ENCODE data around the gene EID3. TPM values are rescaled to one million over a fixed set of nuclear protein-coding genes. Genes with fewer than 3 reads are reported as not detected.
"Not testable (repeated sequence)": the region's sequence is repeated elsewhere in the genome, so short reads cannot be mapped to it uniquely, and the experiment has no call there.

The EID3 gene
- total RNA-seq, 2 donors from 2014 or later = 2.9 to 4.6 TPM

GRCh38 chr12:104291867-104292524 is 11.5 kb upstream of the EID3 start:
- Histone ChIP-seq H3K4me1 (peaks cover 16% of the 10 kb centered on the region), H3K27me3 (no peaks in the 10 kb centered on the region), H3K4me3 (no peak overlapping the region), H3K9me3 (no peaks in the 10 kb centered on the region), H3K36me3 (replicated peaks in 1 of 2; ENCODE audit: insufficient read depth in 1 of 2, low read depth in 2 of 2) (no peaks in the 10 kb centered on the region), H3K27ac (no peak overlapping the region)
- TF ChIP-seq CTCF (IDR thresholded peaks at IDR 0.05) (no peak), POLR2A (IDR thresholded peaks at IDR 0.05) (no peak)
- intact Hi-C loops (cut with DNase I) = no loop called here
- WGBS, 2 donors = 83 to 85% methylated on average over 5 of the region's 5 CpGs
- no peak for DNase-seq
- ATAC-seq = no peak

- Histone ChIP-seq H3K27me3 (no peaks in the 10 kb centered on the region), H3K4me1 (peaks cover 12% of the 10 kb centered on the region), H3K36me3 (replicated peaks in 1 of 2; ENCODE audit: insufficient read depth in 1 of 2, low read depth in 2 of 2) (no peaks in the 10 kb centered on the region), H3K27ac (no peak overlapping the region), H3K9me3 (no peaks in the 10 kb centered on the region), H3K4me3 (no peak overlapping the region)
- intact Hi-C loops (cut with DNase I) = no loop called here
- TF ChIP-seq POLR2A (IDR thresholded peaks at IDR 0.05) (no peak), CTCF (IDR thresholded peaks at IDR 0.05) (no peak)
- 95 to 98% methylated on average over 12 of the region's 12 CpGs for WGBS, 2 donors
- ATAC-seq (no peak), DNase-seq (no peak)
These were observed 10.4 kb upstream of the EID3 start for GRCh38 chr12:104292872-104293794.

DNA sequence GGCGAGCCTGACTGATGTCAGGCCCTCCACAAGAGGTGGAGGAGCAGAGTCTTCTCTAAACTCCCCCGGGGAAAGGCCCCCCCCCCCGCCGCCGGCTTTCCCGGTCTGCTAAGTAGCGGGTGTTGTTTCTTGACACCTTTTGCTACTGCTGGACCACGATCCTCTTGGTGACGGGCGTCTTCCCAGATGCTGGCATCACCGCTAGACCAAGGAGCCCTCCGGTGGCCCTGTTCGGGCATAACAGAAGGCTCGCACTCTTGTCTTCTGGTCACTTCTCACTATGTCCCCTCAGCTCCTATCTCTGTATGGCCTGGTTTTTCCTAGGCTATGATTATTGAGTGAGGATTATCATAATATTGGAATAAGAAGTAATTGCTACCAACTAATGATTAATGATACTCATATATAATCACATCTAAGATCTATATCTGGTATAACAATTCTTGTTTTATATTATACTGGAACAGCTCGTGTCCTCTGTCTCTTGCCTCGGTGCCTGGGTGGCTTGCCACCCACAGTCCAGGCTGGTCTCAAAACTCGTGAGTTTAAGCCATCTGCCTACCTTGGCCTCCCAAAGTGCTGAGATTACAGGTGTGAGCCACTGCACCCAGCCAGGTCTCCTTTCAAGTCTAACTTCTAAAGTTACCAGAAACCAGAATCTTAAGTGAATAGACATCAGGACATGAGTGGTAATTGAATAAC is 9.2 kb upstream of the EID3 start:
- TF ChIP-seq CTCF (IDR thresholded peaks at IDR 0.05) = peak in 3 of 7 experiments; percentile 4 to 14 (median 7)
- intact Hi-C loops (cut with DNase I); ATAC-seq; H3K4me3 ChIP-seq; H3K27me3 ChIP-seq; H3K4me1 ChIP-seq; H3K27ac ChIP-seq; H3K36me3 ChIP-seq (replicated peaks in 1 of 2; ENCODE audit: insufficient read depth in 1 of 2, low read depth in 2 of 2); H3K9me3 ChIP-seq: not testable (repeated sequence)
- DNase-seq = peak in 1 of 4 donors; percentile 41
- 86 to 87% methylated on average over 10 of the region's 17 CpGs for WGBS, 2 donors

GRCh38 chr12:104294927-104295668 is 8.4 kb upstream of the EID3 start:
- H3K27me3 ChIP-seq = no peaks in the 10 kb centered on the region
- TF ChIP-seq POLR2A (IDR thresholded peaks at IDR 0.05) (no peak), CTCF (IDR thresholded peaks at IDR 0.05) (no peak)
- H3K9me3 ChIP-seq = no peaks in the 10 kb centered on the region
- no peaks in the 10 kb centered on the region for H3K4me1 ChIP-seq
- ATAC-seq = no peak
- no peak overlapping the region for H3K27ac ChIP-seq
- H3K36me3 ChIP-seq (replicated peaks in 1 of 2; ENCODE audit: insufficient read depth in 1 of 2, low read depth in 2 of 2) = no peaks in the 10 kb centered on the region
- H3K4me3 ChIP-seq = no peak overlapping the region
- DNase-seq = no peak
- intact Hi-C loops (cut with DNase I) = no loop called here
- 71 to 82% methylated on average over 9 of the region's 9 CpGs for WGBS, 2 donors
